Activated CD4-positive, alpha-beta T cell treated with anti-CD3 and anti-CD28 coated beads, Interleukin-2, amount 50 U/mL, for 4 hours (primary cell): ENCODE measurements around the gene NLRP8.
"Not testable (repeated sequence)": the region's sequence is repeated elsewhere in the genome, so short reads cannot be mapped to it uniquely, and the experiment has no call there.

Experiments
- DNase-seq, 2 experiments: peaks; one replicate each; pipeline ENCODE4 v3.0.0-alpha.2; 2020

Gene NLRP8

GRCh38 chr19:55980415-55980814, 32.8 kb downstream of the NLRP8 start:
- DNase-seq = no peak

DNA sequence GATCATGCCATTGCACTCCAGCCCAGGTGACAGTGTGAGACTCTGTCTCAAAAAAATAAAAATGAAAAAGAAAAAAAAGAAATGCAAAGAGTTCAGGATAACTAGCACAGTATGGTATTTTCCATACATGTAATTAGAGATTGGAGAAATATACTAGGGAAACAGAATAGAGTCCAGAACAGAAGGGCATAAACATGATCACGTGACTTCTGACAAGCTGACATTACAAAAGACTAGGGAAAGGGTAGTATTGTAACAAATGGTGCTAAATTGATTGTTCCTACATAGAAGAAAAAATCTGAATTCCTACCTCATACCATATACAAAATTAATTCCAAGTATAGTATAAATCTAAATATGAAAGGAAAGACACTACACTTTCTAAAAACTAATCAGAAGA, 37.6 kb downstream of the NLRP8 start:
- DNase-seq = no peak

DNA sequence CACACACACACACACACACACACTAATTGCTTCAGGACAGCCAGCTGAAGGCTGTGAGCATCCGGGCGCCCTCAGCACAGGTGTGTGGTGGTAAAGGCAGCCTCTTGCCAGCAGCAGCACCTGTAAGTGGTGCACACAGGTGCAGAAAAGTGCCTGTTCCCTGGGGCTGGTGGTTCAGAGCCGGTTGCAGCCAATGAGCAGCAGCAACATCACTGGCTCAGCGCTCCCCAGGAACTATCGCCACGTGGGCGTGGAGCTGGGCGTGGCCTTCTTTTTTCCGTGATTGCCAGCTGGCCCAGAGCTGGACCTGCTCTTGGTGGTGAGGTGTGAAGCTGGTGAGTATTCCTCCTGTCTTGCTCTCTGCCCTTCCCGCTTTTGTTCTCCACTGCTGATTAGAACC, 38.9 kb downstream of the NLRP8 start, which contains the start of gene NLRP5:
NLRP5 (plus strand) TSS at position 289 of the 400 bp plus-strand sequence.
- DNase-seq = no peak

DNA sequence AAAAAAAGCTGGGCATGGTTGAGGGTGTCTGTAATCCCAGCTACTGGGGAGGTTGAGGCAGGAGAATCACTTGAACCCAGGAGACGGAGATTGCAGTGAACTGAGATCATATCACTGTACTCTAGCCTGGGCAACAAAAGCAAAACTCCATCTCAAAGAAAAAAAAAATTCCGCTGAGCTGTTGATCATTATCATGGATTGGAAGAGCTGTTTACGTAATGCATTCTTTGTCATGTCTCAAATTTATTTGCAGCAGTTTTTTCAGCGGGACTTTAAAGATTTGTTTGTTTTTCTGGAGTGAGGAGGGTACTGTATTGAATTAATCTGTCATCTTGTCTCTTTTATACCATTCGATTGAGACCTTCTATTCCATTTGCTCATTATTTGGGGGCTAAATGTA, 43.2 kb downstream of the NLRP8 start:
- DNase-seq = no peak

DNA sequence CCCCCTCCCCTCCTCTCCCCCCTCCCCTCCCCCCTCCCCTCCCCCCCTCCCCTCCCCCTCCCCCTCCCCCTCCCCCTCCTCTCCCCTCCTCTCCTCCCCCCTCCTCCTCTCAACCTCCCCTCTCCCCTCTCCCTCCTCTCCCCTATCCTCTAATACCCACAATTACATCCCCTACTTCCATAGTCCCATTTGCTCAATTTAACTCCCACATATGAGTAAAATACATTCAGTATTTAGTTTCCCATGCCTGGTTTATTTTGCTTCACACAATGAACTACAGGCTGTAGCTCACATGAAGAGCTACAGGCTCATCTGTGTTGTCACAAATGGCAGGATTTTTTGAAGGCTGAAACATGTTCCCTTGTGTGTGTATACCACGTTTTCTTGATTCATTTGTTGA, 45.9 kb downstream of the NLRP8 start:
- DNase-seq = no peak

GRCh38 chr19:56014765-56015164, 67.1 kb downstream of the NLRP8 start:
- no peak for DNase-seq

DNA sequence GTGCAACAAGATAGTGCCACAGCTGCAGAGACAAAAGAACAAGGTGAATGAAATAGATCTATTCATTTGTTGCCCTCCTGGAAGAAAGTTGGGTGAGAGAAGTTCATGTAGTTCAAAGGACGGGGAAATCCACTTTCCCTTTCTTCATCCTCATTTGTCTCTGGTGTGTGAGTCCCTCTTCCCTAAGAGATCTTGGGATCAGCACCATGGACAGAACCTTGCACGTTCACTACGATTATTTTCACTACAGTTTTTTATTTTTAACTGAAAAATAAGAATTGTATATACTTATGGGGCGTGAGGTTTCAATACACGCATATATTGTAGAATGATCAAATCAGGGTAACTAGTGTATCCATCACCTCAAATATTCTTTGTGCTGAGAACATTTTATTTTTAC, 68.1 kb downstream of the NLRP8 start:
- DNase-seq = no peak

- not testable (repeated sequence) for DNase-seq
Measured at GRCh38 chr19:56019325-56019724, 71.7 kb downstream of the NLRP8 start.

- not testable (repeated sequence) for DNase-seq
Measured at GRCh38 chr19:56020355-56020975, 72.8 kb downstream of the NLRP8 start.

DNA sequence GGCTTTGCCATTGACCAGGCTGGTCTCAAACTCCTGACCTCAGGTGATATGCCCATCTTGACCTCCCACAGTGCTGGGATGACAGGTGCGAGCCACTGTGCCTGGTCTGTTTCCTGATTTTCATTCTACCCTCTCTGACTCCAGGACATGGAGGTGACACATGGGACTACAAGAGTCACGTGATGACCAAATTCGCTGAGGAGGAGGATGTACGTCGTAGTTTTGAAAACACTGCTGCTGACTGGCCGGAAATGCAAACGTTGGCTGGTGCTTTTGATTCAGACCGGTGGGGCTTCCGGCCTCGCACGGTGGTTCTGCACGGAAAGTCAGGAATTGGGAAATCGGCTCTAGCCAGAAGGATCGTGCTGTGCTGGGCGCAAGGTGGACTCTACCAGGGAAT, 79.1 kb downstream of the NLRP8 start:
- DNase-seq = no peak
